CD4-positive, alpha-beta T cell treated with Interleukin-6 for 4 hours (primary cell): ENCODE measurements around the gene NLK.

Experiments used
- DNase-seq: peaks from one replicate; pipeline ENCODE4 v3.0.0-alpha.2; 2020; ENCODE audit warnings: mixed read lengths

The NLK gene

DNA sequence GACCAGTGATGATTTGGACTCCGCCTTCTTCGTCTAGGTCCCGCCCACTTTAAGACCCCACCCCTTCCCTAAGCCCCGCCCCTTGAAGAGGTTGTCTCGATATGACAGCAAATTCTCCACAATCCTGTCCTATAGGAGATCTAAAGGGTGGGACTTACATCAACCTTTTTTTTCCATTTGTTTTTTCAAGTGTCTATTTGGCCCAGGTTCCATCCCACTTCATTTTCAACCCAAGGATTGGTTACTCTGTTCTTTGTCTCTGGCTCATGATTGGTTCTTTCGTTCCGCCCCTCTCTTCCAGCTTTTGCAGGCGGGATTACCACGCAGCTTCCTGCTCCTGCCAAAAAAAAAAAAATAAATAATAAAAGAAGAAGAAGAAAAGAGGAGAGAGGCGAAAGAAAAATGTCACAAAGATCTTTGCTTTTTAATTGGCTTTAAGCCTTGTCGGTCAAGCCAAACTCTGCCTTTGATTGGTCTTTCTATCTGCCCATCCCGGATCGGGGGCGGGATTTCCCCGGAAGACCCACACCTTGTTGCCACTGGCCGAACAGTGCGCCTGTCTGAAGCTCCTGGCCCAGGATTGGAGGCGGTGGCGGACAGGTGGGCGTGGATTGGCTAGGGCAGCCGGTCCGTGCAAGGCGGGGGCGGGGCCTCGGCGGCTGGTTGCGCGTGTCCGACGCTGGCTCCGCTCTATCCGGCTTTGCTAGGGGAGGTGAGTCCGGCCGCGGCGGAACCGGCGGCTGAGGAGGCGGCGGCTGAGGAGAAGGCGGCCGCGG is 1.2 kb upstream of the NLK start:
- DNase-seq = peak; percentile 100

DNA sequence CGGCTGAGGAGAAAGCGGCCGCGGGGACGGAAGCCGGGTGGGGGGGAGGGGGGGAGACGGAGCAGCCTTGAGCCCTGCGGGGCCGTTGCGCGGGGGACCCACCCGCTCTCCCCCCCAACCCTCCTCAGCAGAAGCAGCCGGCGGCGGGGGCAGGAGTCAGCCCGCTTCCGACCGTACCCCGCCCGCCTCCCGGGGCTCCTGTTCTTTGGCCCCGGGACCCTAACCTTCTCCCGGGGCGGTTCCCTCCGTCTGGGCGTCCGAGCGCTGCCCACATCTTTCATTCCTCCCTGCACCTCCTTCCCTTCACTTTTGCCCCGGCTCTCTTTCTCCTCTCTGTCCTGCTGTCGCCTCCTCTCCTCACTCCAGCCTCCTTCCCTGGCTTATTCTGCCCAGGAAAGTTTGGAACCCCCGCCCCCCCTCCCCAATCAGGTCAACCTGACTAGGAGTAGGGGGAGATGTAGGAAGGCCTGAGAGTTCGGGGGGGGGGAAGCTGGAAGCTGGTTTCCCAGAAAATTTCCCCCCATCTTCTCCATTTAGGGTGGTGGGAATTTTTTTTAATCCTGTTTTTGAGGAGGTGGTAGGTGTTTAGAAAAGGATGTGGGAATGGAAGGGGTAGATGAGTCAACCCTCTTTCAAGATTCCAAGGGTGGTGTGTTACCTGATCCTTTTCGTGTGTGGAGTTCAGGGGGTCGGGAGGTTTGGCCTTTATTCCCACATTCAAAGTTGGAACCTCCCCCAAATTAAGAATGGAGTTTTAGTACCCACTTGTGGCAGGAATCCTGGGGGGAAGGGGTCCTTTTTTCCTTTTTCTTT is 427 bp upstream of the NLK start:
- no peak for DNase-seq

DNA sequence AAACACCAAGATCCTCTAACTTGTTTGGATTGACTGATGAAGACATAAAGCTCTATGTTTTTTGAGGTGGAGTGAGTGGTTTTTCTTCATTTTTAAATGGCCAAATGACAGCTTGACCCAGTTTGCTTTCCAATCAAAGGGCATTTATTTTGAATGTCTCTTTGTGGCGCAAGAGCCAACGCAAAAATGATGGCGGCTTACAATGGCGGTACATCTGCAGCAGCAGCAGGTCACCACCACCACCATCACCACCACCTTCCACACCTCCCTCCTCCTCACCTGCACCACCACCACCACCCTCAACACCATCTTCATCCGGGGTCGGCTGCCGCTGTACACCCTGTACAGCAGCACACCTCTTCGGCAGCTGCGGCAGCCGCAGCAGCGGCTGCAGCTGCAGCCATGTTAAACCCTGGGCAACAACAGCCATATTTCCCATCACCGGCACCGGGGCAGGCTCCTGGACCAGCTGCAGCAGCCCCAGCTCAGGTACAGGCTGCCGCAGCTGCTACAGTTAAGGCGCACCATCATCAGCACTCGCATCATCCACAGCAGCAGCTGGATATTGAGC is 329 bp downstream of the NLK start:
- DNase-seq = no peak

DNA sequence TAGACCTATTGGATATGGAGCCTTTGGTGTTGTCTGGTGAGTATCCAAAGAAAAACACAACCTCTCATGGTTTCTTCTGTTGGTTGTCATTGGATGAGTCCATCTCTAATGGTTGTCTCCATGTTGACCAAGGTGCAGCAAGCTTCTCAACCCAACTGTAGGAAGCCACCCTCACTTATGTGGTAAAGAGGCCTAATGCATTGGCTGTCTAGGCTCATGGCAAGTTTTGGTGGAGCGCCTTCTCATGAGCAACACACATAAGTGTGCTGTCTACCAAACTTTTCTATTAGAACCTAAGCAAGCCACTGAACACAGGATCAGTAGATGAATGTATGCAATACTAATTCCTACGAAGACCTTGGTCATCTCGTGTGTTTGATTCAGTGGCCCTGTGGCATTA is 819 bp downstream of the NLK start:
- DNase-seq = no peak

DNA sequence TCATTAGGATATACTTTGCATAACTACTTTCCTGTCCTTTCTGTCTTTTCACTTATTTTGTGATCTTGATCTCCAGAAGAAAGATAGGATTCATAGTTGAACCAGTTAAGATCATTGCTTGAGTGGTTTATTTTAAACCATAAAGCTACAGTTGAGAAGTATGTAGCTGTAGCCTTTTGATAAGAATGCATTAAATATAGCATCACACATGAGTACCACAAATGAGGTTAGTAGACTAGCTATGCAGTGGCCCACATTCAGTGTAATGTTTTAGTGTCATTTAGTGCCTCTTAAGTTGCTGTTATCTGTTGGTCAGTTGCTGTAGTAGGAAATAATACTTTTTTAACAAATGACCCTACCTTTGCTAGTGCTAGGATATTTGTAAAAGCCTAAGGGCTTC is 1.3 kb downstream of the NLK start:
- no peak for DNase-seq

DNA sequence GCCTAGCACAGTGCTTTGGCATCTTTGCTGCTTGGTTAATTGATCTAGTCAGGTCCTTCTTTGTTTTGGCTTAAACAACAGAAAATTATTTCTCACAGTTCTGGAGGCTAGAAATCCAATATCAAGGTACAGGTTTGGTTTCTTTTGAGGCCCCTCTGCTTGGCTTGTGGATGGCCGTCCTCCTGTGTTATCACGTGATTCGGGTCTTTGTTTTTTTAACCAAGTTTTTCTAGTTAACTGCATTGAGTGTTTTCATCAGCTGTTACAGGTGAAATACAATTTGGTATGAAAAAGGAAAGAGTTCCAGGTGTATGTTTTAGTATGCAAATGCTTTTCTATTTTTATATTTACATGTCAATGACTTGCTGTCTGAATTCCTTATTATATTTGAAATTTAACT is 2.8 kb downstream of the NLK start:
- no peak for DNase-seq

DNA sequence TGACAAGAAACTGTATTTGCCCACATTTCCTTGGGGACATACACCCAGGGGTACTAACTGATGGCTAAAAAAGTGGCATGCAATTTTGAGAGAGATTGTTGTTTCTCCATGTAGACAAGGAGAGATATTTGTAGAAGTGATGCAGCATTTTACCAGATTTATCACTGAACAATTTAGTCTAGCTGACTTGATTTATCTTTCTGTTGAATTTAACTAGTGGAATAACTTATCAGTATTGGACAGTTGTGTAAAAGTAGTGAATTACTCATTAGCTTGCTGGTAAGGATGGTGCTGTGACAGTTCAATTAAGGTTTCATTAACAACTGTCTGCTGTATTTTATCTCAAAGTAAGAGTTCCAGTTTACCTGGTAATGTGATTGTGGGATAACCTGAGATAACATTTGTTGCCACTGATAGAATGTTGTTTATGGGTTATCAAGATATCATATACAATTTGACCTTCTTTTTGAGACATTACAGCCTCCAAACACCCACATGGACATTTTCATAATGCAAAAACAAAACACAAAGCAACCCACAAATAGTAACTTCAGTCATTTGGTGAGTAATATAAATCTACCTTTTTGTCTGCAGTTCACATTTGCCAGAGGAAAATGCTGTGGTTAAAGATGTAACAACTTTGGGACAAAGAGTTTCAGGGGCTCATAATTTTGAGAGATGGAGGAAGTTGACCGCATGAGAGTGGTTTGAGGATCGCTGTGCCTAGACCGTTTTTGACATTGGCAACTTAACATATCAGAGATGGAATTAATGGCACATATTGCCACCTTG is 3.8 kb downstream of the NLK start:
- no peak for DNase-seq

DNA sequence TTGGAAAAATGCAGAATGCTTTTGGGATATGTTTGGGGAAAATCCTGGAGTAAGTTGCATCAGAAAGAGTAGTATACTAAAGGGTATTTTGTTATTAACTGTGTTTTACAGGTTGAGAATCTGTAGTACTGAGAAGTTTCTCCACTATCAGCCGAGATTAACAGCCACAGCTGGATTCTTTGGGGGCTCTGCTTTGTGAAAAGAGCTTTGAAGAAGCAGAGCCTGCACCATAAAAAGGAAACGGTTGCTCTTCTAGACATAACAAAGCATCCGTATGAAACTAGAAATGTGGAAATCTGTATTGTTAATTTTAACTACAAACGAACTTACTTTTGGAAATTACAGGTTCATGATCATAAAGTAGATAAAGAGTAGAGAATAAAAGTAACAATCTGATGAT is 5.3 kb downstream of the NLK start:
- DNase-seq = no peak

DNA sequence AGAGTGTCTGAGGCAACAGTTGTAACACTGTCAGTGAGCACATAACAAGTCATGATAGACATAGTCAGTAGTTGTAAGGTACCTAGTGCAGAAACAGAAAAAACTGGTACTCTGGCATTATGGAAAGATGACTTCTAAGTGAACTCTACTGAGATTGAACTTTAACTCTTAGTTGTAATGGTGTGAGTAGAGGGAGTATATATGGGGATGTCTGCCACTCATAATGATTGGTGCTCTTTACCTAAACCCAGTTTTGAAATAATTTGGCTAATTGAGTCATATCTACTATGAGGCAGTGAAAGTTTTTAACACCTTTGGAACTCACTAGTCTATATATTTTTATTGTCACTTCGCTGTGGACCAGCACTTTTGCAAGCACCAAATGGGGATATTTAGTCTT is 6.6 kb downstream of the NLK start:
- no peak for DNase-seq

DNA sequence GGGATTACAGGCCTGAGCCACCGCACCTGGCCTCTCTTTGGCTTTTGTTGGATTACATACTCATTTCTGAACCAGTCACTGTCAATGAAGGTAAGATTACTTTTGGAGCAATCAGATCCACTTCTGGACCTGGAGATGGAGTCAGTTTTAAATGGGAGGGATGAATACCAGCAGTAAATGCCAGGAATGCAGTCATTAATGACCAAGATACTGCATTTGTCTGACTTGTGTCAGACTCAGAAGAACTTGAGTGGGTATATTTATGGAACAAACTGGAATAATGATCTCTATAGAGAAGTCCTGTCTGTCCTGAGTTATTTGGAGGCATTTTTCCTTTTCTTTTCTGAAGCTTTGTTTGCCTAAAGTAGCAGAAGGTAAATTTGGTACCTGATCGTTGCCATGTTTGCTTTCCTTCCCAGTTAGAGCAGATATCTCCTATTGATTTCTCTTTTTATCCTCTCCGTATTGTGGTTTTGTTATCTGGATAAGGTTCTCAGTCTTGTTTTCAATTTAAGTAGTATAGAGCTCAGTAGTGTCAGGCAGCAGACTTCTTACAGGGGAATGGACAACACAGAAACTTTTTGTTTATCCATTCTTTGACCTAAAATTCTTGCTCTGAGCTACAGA is 10.7 kb downstream of the NLK start:
- no peak for DNase-seq

DNA sequence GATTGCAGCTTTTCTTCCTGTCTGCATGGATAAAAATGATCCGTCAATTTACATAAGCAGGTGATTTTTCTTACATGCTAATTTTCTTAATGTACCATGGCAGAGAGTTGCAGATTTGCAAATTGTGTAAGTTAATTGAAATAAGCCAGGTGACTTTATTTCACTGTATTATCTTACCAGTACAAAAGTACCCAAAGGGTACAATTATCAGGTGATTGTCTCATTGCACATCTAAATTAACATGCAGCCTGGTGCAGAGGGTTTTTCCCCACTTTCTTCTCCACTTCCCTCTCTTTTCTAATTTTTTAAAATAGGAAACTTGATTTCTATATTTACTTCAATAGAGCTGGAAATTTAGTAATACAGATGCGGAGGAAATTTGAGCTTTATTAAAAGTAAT is 11.2 kb downstream of the NLK start:
- no peak for DNase-seq

DNA sequence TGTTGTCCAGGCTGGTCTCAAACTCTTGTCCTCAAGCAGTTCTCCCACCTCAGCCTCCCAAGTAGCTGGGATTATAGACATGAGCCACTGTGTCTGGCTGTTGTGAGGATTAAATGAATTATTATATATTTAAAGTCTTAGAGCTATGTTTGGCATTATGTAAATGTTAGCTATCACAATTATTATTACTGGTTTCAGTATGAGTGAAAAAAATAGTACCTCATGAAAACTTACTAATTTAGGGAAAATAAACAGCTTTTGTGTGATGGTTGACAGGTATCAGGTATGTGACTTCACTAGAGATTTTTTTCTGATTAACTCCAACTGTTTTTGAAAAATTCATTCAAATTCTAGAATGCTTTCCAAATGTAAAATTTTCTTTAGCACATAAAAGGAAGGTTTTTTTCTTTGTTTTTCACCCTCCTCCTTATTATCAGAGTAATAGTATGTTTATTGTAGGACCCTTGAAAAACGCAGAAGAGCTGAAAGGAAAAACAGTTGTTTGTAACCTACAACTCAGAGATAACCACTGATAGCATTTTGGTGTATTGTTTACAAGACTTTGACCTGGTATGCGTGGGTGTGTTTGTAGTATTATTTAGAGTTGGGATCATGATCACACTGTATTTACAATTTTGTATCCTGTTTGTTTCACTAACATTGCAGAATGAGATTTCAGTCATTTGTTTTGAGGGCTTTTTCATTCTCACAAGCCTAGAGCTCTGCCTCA is 13.2 kb downstream of the NLK start:
- no peak for DNase-seq

DNA sequence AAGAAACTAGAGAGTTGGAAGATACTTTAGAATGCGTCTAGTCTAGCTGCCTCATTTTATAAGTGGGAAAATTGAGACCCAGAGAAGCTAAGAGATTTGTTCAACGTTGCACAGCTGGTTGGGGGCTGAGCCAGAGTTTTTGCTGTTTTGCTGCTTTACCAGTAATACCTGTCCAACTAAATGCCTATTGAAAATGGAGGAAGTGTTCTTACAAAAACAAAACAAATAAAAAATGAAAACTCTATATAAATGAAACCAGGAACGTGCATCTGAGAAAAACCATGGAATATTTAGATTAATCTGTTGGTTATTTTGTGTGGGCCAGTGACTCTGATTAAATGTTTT is 13.8 kb downstream of the NLK start:
- no peak for DNase-seq

DNA sequence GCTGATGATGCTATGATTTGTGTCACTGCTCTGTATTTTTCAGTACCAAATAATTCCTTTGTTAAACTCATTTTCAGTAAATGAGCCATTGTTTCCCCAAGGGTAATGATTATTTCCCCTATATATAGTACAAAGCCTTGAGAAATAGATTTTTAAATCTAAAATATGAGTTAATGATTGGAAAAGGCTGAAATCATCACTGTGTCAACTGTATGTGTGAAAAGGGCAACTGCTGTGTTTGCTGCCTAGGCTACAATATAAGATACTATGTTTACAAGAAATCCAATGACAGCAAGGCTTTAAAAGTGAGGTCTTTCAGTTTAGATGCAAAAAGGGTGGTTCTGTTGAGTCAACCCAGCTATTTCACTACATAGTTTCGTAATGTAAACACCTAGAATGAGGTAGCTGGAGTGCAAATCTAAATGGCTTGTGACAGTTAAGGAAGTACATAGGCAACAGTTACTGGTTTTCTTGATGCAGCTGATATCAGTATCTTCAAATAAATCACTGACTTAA is 15.3 kb downstream of the NLK start:
- no peak for DNase-seq

DNA sequence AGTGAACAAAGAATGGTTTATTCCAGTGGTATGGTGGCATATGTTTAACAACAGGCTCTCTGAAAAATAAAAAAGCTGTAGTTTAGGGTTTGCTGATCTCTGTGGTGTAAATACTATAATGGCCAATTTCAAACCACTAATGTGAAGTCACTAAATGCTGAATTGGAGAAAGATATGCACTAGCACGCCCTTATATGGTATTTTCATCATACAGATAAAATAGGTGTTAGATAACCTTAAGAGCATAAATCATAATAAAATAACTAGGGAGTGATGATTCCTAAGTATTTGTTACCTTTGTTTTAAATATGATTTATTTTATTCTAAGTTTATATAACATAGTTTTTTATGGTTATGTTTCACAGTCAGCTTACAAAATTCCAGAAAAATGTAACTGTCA is 17.2 kb downstream of the NLK start:
- DNase-seq = no peak

DNA sequence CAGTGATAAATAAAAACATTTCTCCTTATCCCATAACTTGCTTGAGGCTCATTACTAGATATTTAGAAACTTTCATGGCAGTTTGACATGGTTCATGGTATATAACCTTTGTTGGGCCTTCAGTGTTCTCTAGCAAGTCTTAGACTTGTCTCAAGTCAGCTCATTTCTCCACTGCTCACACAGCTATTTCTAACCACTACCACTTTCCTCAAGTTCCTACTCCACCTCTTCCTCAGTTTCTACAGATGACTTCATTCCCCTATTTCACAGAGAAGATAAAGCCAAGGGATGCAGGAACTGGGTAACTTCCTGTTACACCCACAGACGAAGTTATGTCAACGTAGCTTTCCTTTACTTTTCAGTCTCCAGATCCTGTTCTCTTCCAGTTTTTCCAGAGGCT is 23.2 kb downstream of the NLK start:
- no peak for DNase-seq

DNA sequence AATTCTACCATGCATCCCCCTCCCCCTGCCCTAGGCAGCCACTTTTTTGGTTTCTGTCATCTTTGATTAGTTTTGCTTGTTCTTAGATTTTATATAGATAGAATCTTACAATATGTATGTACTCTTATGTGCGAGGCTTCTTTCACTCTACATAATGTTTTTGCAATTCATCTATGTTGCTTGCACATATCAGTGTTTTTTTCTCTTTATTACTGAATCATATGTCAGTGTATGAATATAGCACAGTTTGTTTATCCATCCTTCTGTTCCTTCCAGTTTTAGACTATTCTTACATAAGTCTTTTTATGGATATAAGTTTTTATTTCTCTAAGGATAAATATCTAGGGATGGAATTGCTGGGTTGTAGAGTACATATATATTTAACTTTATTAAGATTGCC is 26.6 kb downstream of the NLK start:
- DNase-seq = no peak

DNA sequence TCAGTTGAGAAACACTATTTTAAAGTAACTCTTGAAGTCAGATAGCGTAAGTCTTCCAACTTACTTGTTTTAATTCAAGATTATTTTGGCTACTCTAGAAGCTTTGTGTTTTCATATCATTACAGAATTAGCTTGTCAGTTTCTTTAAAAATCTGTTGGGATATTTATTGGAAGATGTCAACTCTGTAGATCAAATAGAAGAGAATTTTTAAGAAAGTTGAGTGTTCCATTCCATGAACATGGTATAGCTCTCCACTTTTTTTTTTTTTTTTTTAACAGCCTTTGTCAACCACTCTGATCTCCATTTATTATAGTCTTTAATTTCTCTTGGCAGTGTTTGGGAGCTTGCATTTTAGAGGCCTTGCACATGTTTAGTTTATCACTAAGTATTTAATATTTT is 28.7 kb downstream of the NLK start:
- DNase-seq = no peak

DNA sequence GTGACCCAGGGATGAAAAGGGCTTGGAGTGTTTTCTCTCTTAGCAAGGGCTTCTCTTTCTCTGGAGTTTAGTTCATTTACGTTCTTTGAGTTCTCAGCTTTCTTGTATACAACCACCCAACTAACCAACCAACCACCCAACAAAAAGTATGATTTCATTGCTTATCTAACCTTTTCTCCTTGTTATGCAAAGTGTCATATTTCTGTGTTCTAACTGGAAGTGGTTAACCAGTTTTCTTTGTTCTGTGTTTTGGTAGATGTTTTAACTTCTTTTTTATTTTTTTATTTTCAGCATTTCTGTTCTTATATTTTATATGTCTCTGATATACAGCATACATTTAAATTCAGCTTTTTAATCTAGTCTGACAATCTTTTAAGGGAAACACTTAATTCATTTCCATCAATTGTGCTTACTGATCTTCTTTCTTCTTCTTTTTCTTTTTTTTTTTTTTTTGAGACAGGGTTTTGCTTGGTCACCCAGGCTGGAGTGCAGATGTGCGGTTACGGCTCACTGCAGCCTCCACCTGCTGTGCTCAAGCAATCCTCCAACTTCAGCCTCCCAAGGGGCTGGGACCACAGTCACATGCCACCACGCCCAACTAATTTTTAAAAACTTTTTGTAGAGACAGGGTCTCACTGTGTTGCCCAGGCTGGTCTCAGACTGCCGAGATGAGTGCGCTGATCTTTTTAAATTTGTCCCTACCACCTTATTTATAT is 29.6 kb downstream of the NLK start:
- DNase-seq = no peak

DNA sequence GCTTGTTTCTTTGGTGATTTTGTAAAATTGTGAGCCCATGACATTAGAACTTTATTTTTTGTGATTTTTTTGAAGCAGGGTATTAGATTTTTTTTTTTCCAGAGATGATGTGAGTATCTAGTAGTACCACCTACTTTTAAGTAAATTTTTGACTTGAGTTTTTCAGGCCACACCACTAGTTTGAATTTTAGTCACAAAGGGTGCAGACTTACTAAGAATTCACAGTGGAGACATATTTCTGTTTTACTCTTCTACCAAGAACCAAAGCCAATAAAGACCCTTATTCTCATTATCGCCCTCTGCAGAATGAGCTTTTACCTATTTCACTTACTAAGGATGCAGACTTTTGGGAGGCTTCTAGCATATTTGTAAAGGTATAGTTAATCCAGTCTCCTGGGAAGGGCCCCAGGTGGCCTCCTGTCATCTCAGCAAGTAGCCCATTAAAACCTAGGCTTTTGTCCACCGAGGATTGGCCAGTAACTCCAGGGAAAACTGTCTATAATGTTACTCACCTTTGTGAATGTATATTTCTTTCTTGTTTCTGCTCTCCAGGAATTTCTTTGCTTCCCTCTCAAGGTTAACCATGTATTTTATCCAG is 30.6 kb downstream of the NLK start:
- no peak for DNase-seq

DNA sequence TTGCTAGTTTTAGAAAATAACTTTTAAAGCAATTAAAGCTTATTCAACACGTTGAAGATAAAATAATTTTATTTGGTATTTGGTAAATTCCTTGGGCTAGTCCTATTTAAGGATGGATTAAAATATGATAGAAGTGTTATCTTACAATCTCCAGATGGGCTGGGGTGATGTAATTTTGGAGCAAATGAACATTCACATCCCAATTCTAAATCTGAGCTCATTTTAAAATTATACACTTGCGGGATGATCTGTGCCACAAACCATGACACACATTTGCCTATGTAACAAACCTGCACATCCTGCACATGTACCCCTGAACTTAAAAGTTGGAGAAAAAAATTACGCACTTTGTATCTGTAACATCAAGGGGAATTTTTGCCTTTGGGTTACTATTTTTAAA is 31.5 kb downstream of the NLK start:
- DNase-seq = no peak
